ENCODE measurements around the gene UBE2V1.
"Not testable (repeated sequence)": the region's sequence is repeated elsewhere in the genome, so short reads cannot be mapped to it uniquely, and the experiment has no call there.

The UBE2V1 gene

GRCh38 chr20:50092436-50092835 is 20.5 kb downstream of the UBE2V1 start:
- DNase-seq = no peak

- DNase-seq = no peak
These were observed 23.2 kb downstream of the UBE2V1 start for GRCh38 chr20:50089787-50090177.

DNA sequence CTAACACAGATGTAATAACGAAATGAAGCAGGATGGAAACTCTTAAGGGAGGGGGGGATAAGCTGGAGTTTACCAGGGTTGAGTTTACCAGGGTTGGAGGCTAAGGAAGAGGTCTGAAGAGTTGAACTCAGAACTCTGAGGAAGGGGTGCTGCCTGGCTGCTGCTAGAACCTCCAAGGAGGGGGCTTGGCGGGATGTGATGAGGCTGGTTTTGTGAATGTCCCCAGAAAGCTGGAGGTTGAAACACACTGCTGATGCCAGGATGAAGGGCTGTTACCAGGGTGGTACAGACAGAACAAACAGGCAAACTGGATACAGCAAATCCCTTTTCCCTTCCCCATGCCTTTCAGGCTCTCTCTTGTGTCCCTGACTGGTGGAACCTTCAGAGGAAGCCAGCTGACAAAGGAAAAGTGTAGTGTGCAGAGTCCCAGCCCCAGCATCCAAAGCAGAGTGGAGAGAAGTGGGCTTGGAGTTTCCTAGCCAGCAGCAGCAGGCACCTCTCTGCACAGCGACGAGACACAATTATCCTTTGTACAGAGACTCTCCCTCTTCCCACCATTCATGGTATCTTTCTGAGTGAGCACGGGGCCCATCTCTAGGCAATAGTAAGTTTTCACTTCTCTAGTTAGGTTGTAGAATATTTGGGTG is 23.7 kb downstream of the UBE2V1 start:
- no peak for DNase-seq

DNA sequence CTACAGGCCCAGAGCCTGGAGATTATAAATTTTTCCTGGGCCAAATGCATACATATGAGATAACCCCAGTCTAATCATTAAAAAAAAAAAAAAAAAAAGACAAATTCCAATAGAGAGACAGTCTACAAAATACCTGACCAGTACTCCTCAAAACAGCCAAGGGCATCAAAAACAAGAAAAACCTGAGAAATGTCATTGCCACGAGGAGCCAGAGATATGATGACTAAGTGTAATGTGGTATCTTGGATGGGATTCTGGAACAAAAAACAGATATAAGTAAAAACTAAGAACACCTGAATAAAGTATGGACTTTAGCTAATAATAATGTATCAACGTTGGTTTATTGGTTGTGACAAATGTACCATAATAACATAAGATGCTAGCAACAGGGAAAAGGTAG is 24.9 kb downstream of the UBE2V1 start:
- no peak for DNase-seq

DNA sequence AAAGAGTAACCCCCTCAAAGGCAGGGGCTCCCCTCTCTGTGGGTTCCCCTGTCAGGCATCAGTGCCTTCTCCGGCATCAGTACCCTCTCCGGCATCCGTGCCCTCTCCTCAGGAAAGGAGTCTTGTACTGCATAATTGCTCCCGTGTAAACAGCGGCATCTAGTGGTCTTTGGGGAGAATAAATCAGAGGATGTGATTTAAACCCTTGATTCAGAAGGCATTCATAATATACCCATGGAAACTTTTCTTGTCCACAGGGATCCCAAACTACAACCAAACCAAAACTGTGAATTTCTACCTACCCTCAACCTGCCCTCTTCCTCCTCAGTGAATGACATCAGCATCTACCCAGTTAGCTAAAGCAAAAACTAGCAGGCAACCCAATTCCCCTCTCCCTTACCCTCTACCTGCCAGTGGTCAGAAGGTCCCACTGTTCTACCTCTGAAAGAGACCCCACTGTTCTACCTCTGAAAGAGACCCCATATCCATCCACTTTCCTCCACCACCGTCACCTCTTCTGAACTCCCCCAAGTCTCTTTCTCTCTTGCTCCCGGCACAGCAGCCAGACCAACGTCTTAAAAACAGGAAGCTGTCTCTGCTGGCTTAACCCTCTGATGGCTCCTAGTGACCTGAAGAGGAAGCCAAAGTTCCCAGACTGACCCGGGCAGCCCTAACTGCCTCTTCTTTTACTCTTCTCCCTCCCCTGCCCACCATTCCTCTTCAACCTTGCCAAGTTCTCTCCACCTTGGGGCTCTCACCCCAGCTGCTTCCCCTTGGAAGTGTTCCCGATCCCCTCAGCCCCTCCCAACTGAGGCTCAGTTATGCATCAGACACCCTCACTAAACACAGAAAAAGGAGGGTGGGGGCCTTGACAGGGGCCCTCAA is 27.2 kb downstream of the UBE2V1 start:
- no peak for DNase-seq

DNA sequence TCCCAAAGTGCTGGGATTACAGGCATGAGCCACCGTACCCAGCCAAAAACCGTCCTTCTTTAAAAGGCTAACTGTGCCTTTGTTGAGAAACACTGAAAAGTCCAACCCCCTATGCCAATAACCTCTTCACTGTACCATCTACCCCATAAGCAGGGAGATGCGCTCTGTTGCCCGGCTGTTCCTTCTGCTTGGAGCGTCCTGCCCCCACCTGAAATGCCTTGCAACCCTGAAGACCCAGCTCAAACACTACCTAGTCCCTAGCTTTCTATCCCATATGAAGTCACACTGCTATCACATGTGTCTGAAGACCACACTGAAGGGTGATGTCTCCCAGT is 27.8 kb downstream of the UBE2V1 start:
- DNase-seq = no peak

GRCh38 chr20:50083034-50083433 is 29.9 kb downstream of the UBE2V1 start:
- DNase-seq = no peak

DNA sequence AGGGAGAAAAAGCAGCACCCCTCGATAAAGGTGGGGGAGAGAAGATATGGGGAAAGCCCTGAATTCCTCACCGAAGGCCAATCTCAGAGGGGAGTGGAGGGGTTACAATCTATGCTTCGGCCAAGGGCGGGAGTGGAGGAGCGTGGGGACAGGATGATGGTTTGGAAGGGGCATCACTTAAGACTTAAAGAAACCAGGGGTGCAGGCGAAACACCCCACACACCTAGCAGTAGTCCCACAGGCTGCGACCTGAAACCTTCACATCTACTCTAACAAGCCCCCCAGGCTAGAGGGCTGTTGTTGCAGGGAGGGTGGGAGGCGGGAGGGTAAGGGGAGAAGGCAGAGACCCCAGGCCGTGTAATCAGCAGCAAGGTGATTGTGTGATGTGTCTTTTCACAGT is 30.9 kb downstream of the UBE2V1 start:
- DNase-seq = not testable (repeated sequence)

GRCh38 chr20:50077818-50078601 is 34.9 kb downstream of the UBE2V1 start:
- DNase-seq = no peak

DNA sequence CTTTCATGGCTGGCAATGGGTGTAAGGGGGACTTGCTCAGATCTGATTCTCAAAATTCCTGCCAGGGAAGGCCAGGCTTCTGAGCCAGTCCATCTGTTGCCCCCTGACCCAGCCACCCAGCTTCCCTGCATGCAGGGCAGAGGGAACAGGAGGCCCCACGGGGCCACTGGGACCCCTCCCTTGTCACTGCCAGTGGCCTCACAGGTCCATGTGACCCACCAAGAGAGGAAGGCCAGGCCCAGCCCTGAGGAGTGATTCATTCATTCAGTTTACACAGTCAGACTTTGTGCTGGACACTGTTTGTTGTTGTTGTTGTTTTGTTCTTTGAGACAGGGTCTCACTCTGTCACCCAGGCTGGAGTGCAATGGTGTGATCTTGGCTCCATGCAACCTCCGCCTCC is 39.5 kb downstream of the UBE2V1 start:
- DNase-seq = no peak

DNA sequence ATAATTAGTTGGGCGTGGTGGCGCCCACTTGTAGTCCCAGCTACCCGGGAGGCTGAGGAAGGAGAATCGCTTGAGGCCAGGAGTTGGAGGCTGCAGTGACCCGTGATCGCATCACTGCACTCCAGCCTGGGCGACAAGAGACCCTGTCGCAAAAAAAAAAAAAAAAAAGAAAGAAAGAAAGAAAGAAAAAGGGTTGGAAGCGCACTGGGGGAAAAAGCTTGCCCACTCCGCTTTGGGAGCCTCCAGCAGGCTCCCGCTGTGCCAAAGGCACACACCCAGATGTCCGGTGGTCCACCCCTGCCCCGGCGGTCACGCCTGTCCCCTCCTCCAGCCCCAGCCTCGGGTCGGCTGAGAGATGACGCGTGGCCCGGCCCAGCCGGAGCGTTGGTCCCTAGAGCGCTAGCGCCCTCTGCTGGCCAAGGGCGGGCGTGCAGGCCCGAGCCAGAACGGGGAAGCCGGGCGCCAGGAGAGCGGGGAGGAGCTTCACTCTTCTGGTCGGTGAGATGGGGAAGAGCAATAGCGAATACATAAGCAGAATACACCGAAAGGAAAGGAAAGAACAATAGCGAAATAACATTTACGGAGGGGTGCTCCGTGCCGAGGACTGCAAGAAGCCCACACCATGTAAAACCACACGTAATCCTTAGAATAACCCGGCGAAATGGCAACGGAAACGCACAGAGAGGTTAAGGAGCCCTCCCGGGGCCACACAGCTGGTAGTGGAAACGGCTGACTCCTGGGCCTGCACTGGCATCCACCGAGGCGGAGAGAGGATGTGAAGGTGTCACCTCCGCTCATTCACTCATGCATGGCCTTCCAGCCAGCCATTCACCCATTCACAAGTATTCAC is 41.7 kb downstream of the UBE2V1 start:
- no peak for DNase-seq

- DNase-seq = no peak
These were observed 42.6 kb downstream of the UBE2V1 start for GRCh38 chr20:50070361-50070760.

- no peak for DNase-seq
These were observed 44.8 kb downstream of the UBE2V1 start for GRCh38 chr20:50068041-50068651.

DNA sequence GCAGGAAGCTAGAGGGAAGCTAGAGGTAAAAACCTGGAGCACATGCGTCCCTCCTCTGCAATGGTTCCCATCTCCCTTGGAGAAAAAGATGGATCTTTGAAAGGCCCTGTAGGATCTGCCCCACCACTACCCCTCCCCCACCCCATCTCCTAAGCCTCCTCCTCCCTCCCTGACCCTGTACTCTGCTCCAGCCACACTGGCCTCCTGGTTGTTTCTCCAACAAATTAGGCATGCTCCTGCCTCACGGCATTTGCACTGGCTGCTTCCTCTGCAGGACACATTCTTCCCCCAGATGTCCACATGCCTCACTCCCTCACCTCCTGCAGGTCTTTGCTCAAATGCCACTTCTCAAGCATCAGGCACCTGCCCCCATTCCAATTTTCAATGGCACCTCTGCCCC is 45.5 kb downstream of the UBE2V1 start:
- DNase-seq = no peak

- no peak for DNase-seq
These were observed 45.9 kb downstream of the UBE2V1 start for GRCh38 chr20:50067018-50067417.

DNA sequence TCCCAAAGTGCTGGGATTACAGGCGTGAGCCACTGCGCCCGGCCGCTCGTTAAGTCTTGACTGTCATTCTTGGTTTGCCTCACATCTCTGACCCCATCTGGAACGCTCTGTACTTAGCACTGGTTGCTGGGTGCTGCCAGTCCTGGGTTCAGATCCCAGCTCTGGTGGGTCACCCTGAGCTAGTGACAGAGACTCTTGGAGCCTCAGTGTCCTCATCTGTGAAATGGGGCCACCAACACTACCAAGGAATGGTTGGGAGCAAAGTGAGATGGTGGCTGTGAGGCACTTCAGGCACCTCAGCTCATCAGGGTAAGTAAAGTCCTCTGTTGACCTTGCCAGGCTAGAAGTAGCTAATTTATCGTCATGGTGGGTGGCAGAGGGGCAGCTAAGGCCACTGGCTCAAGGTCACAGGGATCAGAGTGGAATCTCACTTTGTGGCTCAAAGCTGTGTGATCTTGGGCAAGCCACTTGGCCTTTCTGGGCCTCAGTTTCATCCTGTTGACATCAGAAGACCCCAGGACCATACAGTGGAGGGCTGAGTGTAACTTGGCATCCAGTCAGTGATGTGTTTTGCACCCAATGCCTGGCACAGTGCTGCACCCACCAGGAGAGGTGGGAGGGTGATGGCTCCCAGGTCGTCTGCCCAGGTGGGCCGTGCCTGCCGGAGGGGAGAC is 46.7 kb downstream of the UBE2V1 start:
- no peak for DNase-seq

DNA sequence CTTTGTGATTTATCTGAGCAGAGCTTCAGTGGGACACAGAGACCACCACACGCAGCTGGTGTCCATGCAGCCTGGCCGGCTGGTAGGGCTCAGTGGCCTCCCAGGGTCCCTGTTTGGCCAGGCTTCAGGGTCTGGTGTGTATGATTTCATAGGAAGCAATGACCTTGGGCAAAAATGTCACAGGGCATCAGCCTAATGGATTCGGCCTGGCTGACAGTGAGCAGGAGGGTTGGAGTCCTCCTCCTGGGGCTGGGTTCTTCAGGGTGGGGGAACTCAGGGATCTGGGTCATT is 47.7 kb downstream of the UBE2V1 start:
- DNase-seq = no peak

GRCh38 chr20:50063763-50064162 is 49.2 kb downstream of the UBE2V1 start:
- not testable (repeated sequence) for DNase-seq

- DNase-seq = no peak
These were observed 50.7 kb downstream of the UBE2V1 start for GRCh38 chr20:50062006-50062838.

DNA sequence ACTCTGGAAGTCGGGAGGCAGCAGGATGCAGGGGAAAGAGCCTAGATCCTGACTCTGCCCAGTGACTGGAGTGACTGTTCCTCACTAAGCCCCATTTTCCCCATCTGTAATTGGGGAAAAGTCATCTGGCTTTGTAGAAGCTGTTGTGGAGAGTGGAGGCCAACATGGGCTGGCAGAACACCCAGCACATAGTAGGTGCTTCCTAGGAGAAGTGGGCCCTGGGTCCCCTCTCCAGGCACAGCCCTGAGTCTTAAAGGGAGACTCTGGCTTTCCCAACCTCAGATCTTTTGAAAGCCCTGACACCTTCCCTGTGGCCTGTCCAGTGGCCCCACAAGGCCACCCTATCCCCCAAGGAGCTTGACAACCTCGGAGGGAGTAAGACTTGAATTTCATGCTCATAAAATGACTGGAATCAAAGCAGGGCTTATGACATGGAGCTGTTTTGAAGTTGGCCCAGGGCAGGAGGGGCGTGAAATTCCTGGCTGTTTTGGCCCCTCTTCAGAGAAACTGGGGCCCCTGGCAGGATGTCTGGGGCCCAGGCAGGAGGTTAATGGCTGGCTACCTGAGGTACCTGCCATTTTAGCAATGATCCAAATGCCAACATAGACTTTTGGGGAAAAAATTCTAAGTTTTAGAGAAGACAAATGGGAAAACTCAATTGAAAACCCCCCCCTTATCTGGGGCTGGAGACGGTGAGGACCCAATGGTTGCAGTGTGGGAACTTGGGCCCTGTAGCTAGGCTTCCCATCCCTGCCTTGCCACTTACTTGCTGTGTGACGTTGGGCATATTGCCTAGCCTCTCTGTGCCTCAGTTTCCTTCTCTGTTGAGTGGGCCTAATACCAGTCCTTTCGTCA is 51.6 kb downstream of the UBE2V1 start:
- no peak for DNase-seq
